A549 treated with CpdA at 1 μM for 4 hours (cell line): ENCODE data around the gene ZC3H10. TPM values are rescaled to one million over a fixed set of nuclear protein-coding genes. Genes with fewer than 3 reads are reported as not detected.

ENCODE experiments used
- total RNA-seq: library from RNA; stranded (reverse); fragments of 200-300 nt; extraction: Qiagen RNA extraction; gene quantifications from 5 replicates; pipeline ENCODE4 v1.2.3, GENCODE V29; 2022; ENCODE audit warnings: low read depth

The ZC3H10 gene
- 2.2 to 3.8 TPM (median 3.1 TPM) in 5 replicates for total RNA-seq

GRCh38 chr12:56117778-56118687 is at the start of gene ZC3H10:
Gene ZC3H10 (plus strand): TSS chr12:56118266. CDS start chr12:56120563, 2,297 bp downstream.

GRCh38 chr12:56079723-56080555 is 38.1 kb upstream of the ZC3H10 start, which contains the start of gene ERBB3:
Gene ERBB3 (plus strand): TSS chr12:56080165. CDS start chr12:56080301, 136 bp downstream.

GRCh38 chr12:56104109-56104814 is 13.8 kb upstream of the ZC3H10 start, which contains the start of gene PA2G4:
Gene PA2G4 (plus strand): TSS chr12:56104559. CDS start chr12:56104738, 179 bp downstream.

GRCh38 chr12:56116267-56117081 is 1.6 kb upstream of the ZC3H10 start, which contains the start of gene RPL41:
Gene RPL41 (plus strand): TSS chr12:56116633.

GRCh38 chr12:56127888-56128669 is 10.0 kb downstream of the ZC3H10 start, which contains the start of gene ESYT1:
Gene ESYT1 (plus strand): TSS chr12:56128267. CDS start chr12:56128320, 53 bp downstream.

GRCh38 chr12:56152132-56152755 is 34.2 kb downstream of the ZC3H10 start, which contains the start of gene MYL6B:
Gene MYL6B (plus strand): TSS chr12:56152587. CDS start chr12:56153919, 1,332 bp downstream.

GRCh38 chr12:56158029-56158925 is 40.2 kb downstream of the ZC3H10 start, which contains the start of gene MYL6:
Gene MYL6 (plus strand): TSS chr12:56158359. CDS start chr12:56158402, 43 bp downstream.

Other genes starting within 250 kb of the ZC3H10 start
- gene PYM1, start 190.4 kb upstream of the ZC3H10 start, total RNA-seq = 34.5 to 41.3 TPM (median 37.6 TPM) in 5 replicates
- gene DGKA, start 187.1 kb upstream of the ZC3H10 start, total RNA-seq = 16.2 to 24.4 TPM (median 16.9 TPM) in 5 replicates
- gene PMEL, start 152.2 kb upstream of the ZC3H10 start, total RNA-seq = 0.46 to 1.1 TPM (median 0.77 TPM) in 5 replicates
- gene CDK2, start 151.4 kb upstream of the ZC3H10 start, total RNA-seq = 48.9 to 59.9 TPM (median 56.5 TPM) in 5 replicates
- gene RAB5B, start 144.2 kb upstream of the ZC3H10 start, total RNA-seq = 30.6 to 39.1 TPM (median 37.3 TPM) in 5 replicates
- 8.0 to 11.5 TPM (median 10.4 TPM) in 5 replicates for gene SUOX, start 121.0 kb upstream of the ZC3H10 start, total RNA-seq
- gene IKZF4, start 97.2 kb upstream of the ZC3H10 start, total RNA-seq = 2.1 to 3.1 TPM (median 2.6 TPM) in 5 replicates
- gene RPS26, start 76.3 kb upstream of the ZC3H10 start, total RNA-seq = 625 to 834 TPM (median 733 TPM) in 5 replicates
- 1.4 to 2.8 TPM (median 1.6 TPM) in 5 replicates for gene ERBB3, start 38.1 kb upstream of the ZC3H10 start, total RNA-seq
- 303 to 383 TPM (median 320 TPM) in 5 replicates for gene PA2G4, start 13.7 kb upstream of the ZC3H10 start, total RNA-seq
- 4,992 to 6,106 TPM (median 5,652 TPM) in 5 replicates for gene RPL41, start 1.6 kb upstream of the ZC3H10 start, total RNA-seq
- 62.8 to 69.8 TPM (median 63.7 TPM) in 5 replicates for gene ESYT1, start 10.0 kb downstream of the ZC3H10 start, total RNA-seq
- 66.1 to 86.2 TPM (median 83.4 TPM) in 5 replicates for gene MYL6B, start 34.3 kb downstream of the ZC3H10 start, total RNA-seq
- gene MYL6, start 40.1 kb downstream of the ZC3H10 start, total RNA-seq = 2,112 to 2,769 TPM (median 2,181 TPM) in 5 replicates
- gene SMARCC2, start 71.2 kb downstream of the ZC3H10 start, total RNA-seq = 32.3 to 42.9 TPM (median 37.8 TPM) in 5 replicates
- gene RNF41, start 103.7 kb downstream of the ZC3H10 start, total RNA-seq = 20.9 to 27.7 TPM (median 25.3 TPM) in 5 replicates
- 55.5 to 65.1 TPM (median 61.3 TPM) in 5 replicates for gene NABP2, start 106.1 kb downstream of the ZC3H10 start, total RNA-seq
- gene SLC39A5, start 111.8 kb downstream of the ZC3H10 start, total RNA-seq = 0.13 TPM in 1 of 5 replicates, not detected in the others
- 40.5 to 51.3 TPM (median 45.3 TPM) in 5 replicates for gene ANKRD52, start 140.1 kb downstream of the ZC3H10 start, total RNA-seq
- 17.7 to 20.7 TPM (median 19.9 TPM) in 5 replicates for gene COQ10A, start 148.7 kb downstream of the ZC3H10 start, total RNA-seq
- 147 to 170 TPM (median 156 TPM) in 5 replicates for gene CS, start 182.1 kb downstream of the ZC3H10 start, total RNA-seq
- gene CNPY2, start 197.7 kb downstream of the ZC3H10 start, total RNA-seq = 103 to 164 TPM (median 154 TPM) in 5 replicates
- gene PAN2, start 215.7 kb downstream of the ZC3H10 start, total RNA-seq = 15.0 to 16.0 TPM (median 15.7 TPM) in 5 replicates
- gene IL23A, start 220.6 kb downstream of the ZC3H10 start, total RNA-seq = 0.29 to 1.2 TPM (median 0.56 TPM) in 5 replicates
- gene STAT2, start 241.8 kb downstream of the ZC3H10 start, total RNA-seq = 11.5 to 14.8 TPM (median 12.1 TPM) in 5 replicates
- gene APOF, start 244.6 kb downstream of the ZC3H10 start, total RNA-seq = not detected in 5 replicates